B cell (primary cell): ENCODE results near the gene ADCY2. TPM values are rescaled to one million over a fixed set of nuclear protein-coding genes. Genes with fewer than 3 reads are reported as not detected.

Experiments used
- ATAC-seq: fragments of 200-7000 bp; cut with Tn5 transposase; one replicate; pipeline ENCODE4 v1.10.0; 2021; ENCODE audit warnings: low read depth, mild to moderate bottlenecking, moderate number of reproducible peaks, moderate library complexity
- CTCF ChIA-PET: fragments of 350-600 bp; sonication (Branson Sonifier 250); formaldehyde crosslinking; loops from one replicate; lab custom pipeline; 2021; ENCODE audit warnings: antibody characterized with exemption, inconsistent platforms; lab: Charles Lee
- POLR2A ChIA-PET: fragments of 350-600 bp; sonication (Branson Sonifier 250); formaldehyde crosslinking; loops from one replicate; lab custom pipeline; 2021; ENCODE audit warnings: antibody characterized with exemption; lab: Charles Lee
- DNase-seq: peaks from one replicate; pipeline ENCODE4 v3.0.0; 2013
- H2AFZ ChIP-seq: 2 replicates; pipeline ENCODE4 v1.6.1; 2012; ENCODE audit warnings: mild to moderate bottlenecking, low read depth, low read length; ENCODE audit not compliant: insufficient read depth, poor library complexity, severe bottlenecking
- H3K27ac ChIP-seq, 2 donors: 1 replicate in 1 of 2; 2 replicates in 1 of 2; pipeline ENCODE4 v1.5.1; 2012 to 2013; ENCODE audit warnings: low read length in 2 of 2, mild to moderate bottlenecking in 2 of 2, moderate library complexity in 1 of 2
- H3K27me3 ChIP-seq, 4 experiments: fragments of 200-600 bp in 1 of 4; sonication (generic) in 1 of 4; replicated peaks in 1 of 4; 1 replicate in 2 of 4; 2 replicates in 2 of 4; pipeline versions ENCODE4 v1.6.1 to v1.7.0; 2013 to 2016; ENCODE audit warnings: low read length in 3 of 4, mild to moderate bottlenecking in 2 of 4, mixed read lengths in 1 of 4, moderate library complexity in 1 of 4; ENCODE audit not compliant: insufficient read depth in 4 of 4, control insufficient read depth in 3 of 4; ENCODE audit errors: control extremely low read depth in 1 of 4
- H3K36me3 ChIP-seq, 2 experiments: replicated peaks in 1 of 2; 1 replicate in 1 of 2; 2 replicates in 1 of 2; pipeline versions ENCODE4 v1.6.1 to v1.7.1; 2013; ENCODE audit warnings: low read length in 1 of 2; ENCODE audit not compliant: insufficient read depth in 2 of 2, control insufficient read depth in 1 of 2; ENCODE audit errors: control extremely low read depth in 1 of 2, extremely low read depth in 1 of 2
- H3K4me1 ChIP-seq, 2 donors: fragments of 200-600 bp in 1 of 2; sonication (generic) in 1 of 2; 1 replicate in 1 of 2; 2 replicates in 1 of 2; pipeline versions ENCODE4 v1.5.1 to v1.6.1; 2013 to 2017; ENCODE audit warnings: low read length in 2 of 2; ENCODE audit not compliant: control insufficient read depth in 2 of 2, insufficient read depth in 2 of 2
- H3K4me2 ChIP-seq: replicated peaks from 2 replicates; pipeline ENCODE3; 2012; ENCODE audit warnings: mild to moderate bottlenecking, low read depth, low read length; ENCODE audit not compliant: poor library complexity, severe bottlenecking
- H3K4me3 ChIP-seq, 5 experiments: fragments of 200-600 bp in 1 of 5; sonication (generic) in 1 of 5; 1 replicate in 3 of 5; 2 replicates in 2 of 5; pipeline versions ENCODE4 v1.5.1 to v1.7.0; 2011 to 2016; ENCODE audit warnings: low read length in 4 of 5, mild to moderate bottlenecking in 4 of 5, low read depth in 2 of 5, control low read depth in 1 of 5, moderate library complexity in 1 of 5; ENCODE audit not compliant: insufficient read depth in 1 of 5; ENCODE audit errors: control extremely low read depth in 1 of 5, extremely low read depth in 1 of 5
- H3K79me2 ChIP-seq: fragments of 200-600 bp; sonication (generic); one replicate; pipeline ENCODE4 v1.6.0; 2016; ENCODE audit warnings: low read length; ENCODE audit not compliant: control insufficient read depth, insufficient read depth
- H3K9ac ChIP-seq: fragments of 200-600 bp; sonication (generic); 2 replicates; pipeline ENCODE4 v1.6.1; 2017; ENCODE audit warnings: mild to moderate bottlenecking, low read length, moderate library complexity
- H3K9me3 ChIP-seq, 3 donors: one replicate each; pipeline versions ENCODE4 v1.6.1 to v1.7.1; 2013; ENCODE audit warnings: low read length in 2 of 3; ENCODE audit not compliant: control insufficient read depth in 2 of 3, insufficient read depth in 1 of 3; ENCODE audit errors: control extremely low read depth in 1 of 3
- H4K20me1 ChIP-seq: 2 replicates; pipeline ENCODE4 v1.6.0; 2012; ENCODE audit warnings: mild to moderate bottlenecking, low read length; ENCODE audit not compliant: insufficient read depth, control insufficient read depth, poor library complexity, severe bottlenecking
- H3K27ac Mint-ChIP-seq: one replicate; pipeline ENCODE4 v1.8.0; 2021; ENCODE audit warnings: mixed read lengths
- H3K27me3 Mint-ChIP-seq: one replicate; pipeline ENCODE4 v1.8.0; 2021; ENCODE audit warnings: mixed read lengths
- H3K4me1 Mint-ChIP-seq: one replicate; pipeline ENCODE4 v1.8.0; 2021; ENCODE audit warnings: mixed read lengths
- H3K4me3 Mint-ChIP-seq: one replicate; pipeline ENCODE4 v1.8.0; 2021; ENCODE audit warnings: mixed read lengths
- H3K9me3 Mint-ChIP-seq: one replicate; pipeline ENCODE4 v1.8.0; 2022; ENCODE audit warnings: mixed read lengths; ENCODE audit not compliant: insufficient read depth
- CTCF ChIP-seq: fragments of 200-600 bp; IDR thresholded peaks from one replicate; pipeline ENCODE4 v1.8.0; 2022; ENCODE audit warnings: antibody characterized with exemption, mild to moderate bottlenecking
- EZH2 ChIP-seq: IDR thresholded peaks from 2 replicates; pipeline ENCODE4 v1.6.1; 2012; ENCODE audit warnings: borderline replicate concordance, low read depth, mild to moderate bottlenecking, moderate library complexity, low read length; ENCODE audit not compliant: insufficient read depth, poor library complexity, severe bottlenecking
- WGBS: methylation state at CpG from one replicate; pipeline ENCODE4 v1.1.5; 2013; ENCODE audit warnings: missing lambda C conversion rate; ENCODE audit not compliant: insufficient coverage; 5-methylcytosine and 5-hydroxymethylcytosine counted together
- intact Hi-C: fragments of 100-400 bp; cut with micrococcal nuclease; formaldehyde crosslinking; loops from one replicate; pipeline ENCODE4 v1.10.0; 2022
- polyA plus RNA-seq: library from polyadenylated mRNA; depleted of rRNA; stranded (reverse); fragments of >200 nt; gene quantifications from 2 replicates; pipeline ENCODE4 v1.2.3, GENCODE V29; 2012
- total RNA-seq, 2 donors: library from RNA; stranded (reverse); fragments of 120-200 nt in 1 of 2; gene quantifications; 1 replicate in 1 of 2; 2 replicates in 1 of 2; pipeline versions ENCODE4 v1.2.3 to v1.2.4, GENCODE V29; 2013 to 2022

The ADCY2 gene
- total and polyA plus RNA-seq, 2 donors (not counting 1 experiment from before 2014, with no cell fraction given): not detected

- 72% methylated on average over 4 of the region's 5 CpGs for WGBS
- Histone ChIP-seq H3K9ac (no peak overlapping the region), H3K27me3 (no peaks in the 10 kb centered on the region), H2AFZ (no peak overlapping the region), H3K27ac (no peak overlapping the region), H3K9me3 (peaks cover 0 to 9% (median 0%) of the 10 kb centered on the region in 3 donors), H3K4me3 (no peak overlapping the region), H3K4me1 (no peaks in the 10 kb centered on the region), H3K4me2 (no peak overlapping the region), H3K79me2 (no peaks in the 10 kb centered on the region), H3K36me3 (no peaks in the 10 kb centered on the region), H4K20me1 (no peaks in the 10 kb centered on the region)
- ATAC-seq (no peak), DNase-seq (no peak)
- H3K27me3 Mint-ChIP-seq: no peaks in the 10 kb centered on the region
- POLR2A ChIA-PET: no interaction called here
- intact Hi-C loops: no loop called here
- no peaks in the 10 kb centered on the region for H3K4me1 Mint-ChIP-seq
- no peak for TF ChIP-seq CTCF
- TF ChIP-seq EZH2: no peak
- CTCF ChIA-PET: no interaction called here
- no peak overlapping the region for H3K4me3 Mint-ChIP-seq
- H3K27ac Mint-ChIP-seq: no peak overlapping the region
- peaks cover 3% of the 10 kb centered on the region for H3K9me3 Mint-ChIP-seq
These were observed 309.3 kb downstream of the ADCY2 start for GRCh38 chr5:7705261-7705660.

GRCh38 chr5:7705736-7706135 is 309.8 kb downstream of the ADCY2 start:
- intact Hi-C loops: no loop called here
- no peak overlapping the region for H3K9ac ChIP-seq
- CTCF ChIA-PET: no interaction called here
- no peaks in the 10 kb centered on the region for H3K4me1 ChIP-seq
- H4K20me1 ChIP-seq: no peaks in the 10 kb centered on the region
- no peaks in the 10 kb centered on the region for H3K36me3 ChIP-seq
- no peaks in the 10 kb centered on the region for H3K27me3 ChIP-seq
- H3K4me3 Mint-ChIP-seq: no peak overlapping the region
- DNase-seq (no peak), ATAC-seq (no peak)
- POLR2A ChIA-PET: no interaction called here
- H3K4me1 Mint-ChIP-seq: no peaks in the 10 kb centered on the region
- TF ChIP-seq CTCF (no peak), EZH2 (no peak)
- H2AFZ ChIP-seq: no peak overlapping the region
- H3K27ac ChIP-seq: no peak overlapping the region
- no CpG with 5 or more reads among the region's 6 CpGs for WGBS
- no peaks in the 10 kb centered on the region for H3K27me3 Mint-ChIP-seq
- no peak overlapping the region for H3K4me2 ChIP-seq
- no peaks in the 10 kb centered on the region for H3K79me2 ChIP-seq
- no peak overlapping the region for H3K4me3 ChIP-seq
- peaks cover 0 to 9% (median 0%) of the 10 kb centered on the region in 3 donors for H3K9me3 ChIP-seq
- H3K9me3 Mint-ChIP-seq: peaks cover 3% of the 10 kb centered on the region
- no peak overlapping the region for H3K27ac Mint-ChIP-seq
